Measurements from ENCODE around the gene ZNF575. TPM values are rescaled to one million over a fixed set of nuclear protein-coding genes. Genes with fewer than 3 reads are reported as not detected.

The ZNF575 gene
- polyA plus RNA-seq (2013, experiment 1 of 2; ENCODE audit: insufficient read length): 5.0 TPM
- polyA plus RNA-seq (2013, experiment 2 of 2; ENCODE audit: insufficient read length): 4.1 TPM

DNA sequence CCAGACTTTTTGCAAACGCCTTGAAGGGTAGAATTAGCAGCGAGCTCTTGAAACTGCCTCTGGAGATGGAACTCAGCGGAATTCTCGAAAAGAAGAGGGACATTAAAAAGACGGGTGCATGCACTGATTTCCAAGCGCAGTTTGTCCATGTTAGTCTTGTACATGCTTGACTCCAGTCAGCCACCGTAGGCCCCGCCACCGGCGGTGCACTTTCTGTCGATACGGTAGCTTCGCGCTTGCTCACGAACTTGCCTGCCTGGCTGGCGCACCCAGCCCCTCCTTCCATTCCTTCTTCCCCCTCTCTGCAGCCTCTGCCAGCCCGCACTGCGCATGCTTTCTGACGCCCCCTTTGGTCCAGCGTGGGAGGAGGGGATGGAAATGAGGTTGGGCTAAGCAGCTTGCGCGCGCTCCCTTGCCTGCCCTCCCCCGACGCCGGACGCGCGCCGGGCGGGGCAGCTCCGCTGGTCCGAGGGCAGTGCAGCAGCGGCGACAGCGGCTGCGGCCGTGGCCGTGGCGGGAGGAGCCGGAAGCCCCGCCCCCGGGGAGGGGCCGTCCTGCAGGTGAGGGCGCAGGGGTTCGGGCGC is at the start of gene ZNF575:
Gene ZNF575 (plus strand): TSS at position 227 of the 584 bp plus-strand sequence. CDS start 1,235 bp downstream, outside the sequence.
- DNase-seq: peak; percentile 97

GRCh38 chr19:43483281-43483680 is 49.7 kb upstream of the ZNF575 start:
- no peak for DNase-seq

DNA sequence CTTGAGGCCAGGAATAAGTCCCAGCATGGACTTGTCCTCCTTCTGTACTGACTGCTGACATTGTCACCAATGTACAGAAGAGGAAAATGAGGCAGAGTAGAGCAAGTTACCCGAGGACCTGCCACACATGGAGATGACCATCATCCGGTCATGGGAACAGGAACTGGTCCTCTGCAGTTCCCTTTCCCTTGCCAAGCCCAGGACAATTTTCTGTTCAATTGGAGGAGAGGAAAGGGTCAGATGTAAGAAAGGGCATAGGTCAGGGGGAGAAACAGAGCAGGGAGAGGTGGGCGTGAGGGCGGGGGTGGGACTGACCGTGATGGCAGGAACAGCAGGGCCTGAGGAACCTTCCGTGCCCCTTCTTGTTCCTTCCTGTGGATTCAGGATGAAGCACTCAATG is 47.0 kb upstream of the ZNF575 start:
- no peak for DNase-seq

GRCh38 chr19:43486412-43486811 is 46.6 kb upstream of the ZNF575 start:
- DNase-seq: no peak

GRCh38 chr19:43488179-43488578 is 44.8 kb upstream of the ZNF575 start:
- DNase-seq: no peak

- no peak for DNase-seq
These were observed 43.7 kb upstream of the ZNF575 start for GRCh38 chr19:43489310-43489709.

- no peak for DNase-seq
These were observed 42.9 kb upstream of the ZNF575 start for GRCh38 chr19:43489979-43490599.

- no peak for DNase-seq
These were observed 42.2 kb upstream of the ZNF575 start for GRCh38 chr19:43490759-43491158.

GRCh38 chr19:43495082-43495481 is 37.9 kb upstream of the ZNF575 start:
- DNase-seq: no peak

GRCh38 chr19:43496960-43497359 is 36.0 kb upstream of the ZNF575 start:
- no peak for DNase-seq

DNA sequence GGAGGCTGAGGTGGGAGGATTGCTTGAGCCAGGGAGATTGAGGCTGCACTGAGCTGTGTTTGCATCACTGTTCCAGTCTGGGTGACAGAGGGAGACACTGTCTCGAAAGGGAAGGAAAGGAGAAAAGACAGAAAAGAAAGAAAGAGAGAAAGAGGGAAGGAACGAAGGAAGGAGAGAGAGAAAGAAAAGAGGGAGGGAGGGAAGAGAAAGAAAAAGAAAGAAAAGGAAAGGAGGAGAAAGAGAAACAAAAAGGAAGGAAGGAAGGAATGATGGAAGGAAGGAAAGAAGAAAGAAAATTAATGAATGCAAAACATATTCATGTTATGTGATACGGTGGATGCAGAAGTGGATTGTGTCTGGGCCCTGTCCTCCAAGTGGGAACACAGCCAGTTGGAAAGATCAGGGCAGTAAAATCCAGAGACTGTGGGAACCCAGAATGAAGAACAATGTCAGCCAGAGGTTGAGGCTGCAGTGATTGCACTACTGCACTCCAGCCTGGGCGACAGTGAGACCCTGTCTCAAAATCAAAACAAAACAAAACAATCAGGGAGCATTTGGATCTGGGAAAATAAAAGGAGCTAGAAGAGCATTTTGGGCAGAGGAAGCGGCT is 34.6 kb upstream of the ZNF575 start:
- DNase-seq: no peak

GRCh38 chr19:43499042-43499441 is 33.9 kb upstream of the ZNF575 start:
- no peak for DNase-seq

GRCh38 chr19:43501661-43502418 is 31.1 kb upstream of the ZNF575 start:
- no peak for DNase-seq

DNA sequence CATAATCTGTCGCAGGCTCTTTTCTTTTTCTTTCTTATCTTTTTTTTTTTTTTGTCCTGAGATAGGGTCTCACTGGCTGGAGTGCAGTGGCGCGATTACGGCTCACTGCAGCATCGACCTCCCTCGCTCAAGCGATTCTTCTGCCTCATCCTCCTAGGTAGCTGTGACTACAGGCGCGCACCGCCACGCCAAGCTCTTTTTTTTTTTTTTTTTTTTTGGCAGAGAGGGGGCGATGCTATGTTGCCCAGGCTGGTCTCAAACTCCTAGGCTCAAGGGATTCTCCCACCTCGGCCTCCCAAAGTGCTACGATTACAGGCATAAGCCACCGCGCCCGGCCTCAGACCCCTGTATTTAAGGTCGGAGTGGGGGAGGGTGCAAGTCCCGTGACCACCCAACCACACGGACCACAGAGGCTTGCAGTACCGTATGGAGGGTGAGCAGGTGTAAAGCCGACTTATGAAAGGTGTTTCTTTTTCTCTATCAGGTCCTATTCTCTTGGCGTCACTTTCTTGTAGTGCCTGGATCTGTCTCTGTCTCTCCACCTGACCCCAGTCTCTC is 30.5 kb upstream of the ZNF575 start:
- DNase-seq: no peak

- peak; percentile 89 for DNase-seq
These were observed 29.2 kb upstream of the ZNF575 start for GRCh38 chr19:43503501-43504425.

DNA sequence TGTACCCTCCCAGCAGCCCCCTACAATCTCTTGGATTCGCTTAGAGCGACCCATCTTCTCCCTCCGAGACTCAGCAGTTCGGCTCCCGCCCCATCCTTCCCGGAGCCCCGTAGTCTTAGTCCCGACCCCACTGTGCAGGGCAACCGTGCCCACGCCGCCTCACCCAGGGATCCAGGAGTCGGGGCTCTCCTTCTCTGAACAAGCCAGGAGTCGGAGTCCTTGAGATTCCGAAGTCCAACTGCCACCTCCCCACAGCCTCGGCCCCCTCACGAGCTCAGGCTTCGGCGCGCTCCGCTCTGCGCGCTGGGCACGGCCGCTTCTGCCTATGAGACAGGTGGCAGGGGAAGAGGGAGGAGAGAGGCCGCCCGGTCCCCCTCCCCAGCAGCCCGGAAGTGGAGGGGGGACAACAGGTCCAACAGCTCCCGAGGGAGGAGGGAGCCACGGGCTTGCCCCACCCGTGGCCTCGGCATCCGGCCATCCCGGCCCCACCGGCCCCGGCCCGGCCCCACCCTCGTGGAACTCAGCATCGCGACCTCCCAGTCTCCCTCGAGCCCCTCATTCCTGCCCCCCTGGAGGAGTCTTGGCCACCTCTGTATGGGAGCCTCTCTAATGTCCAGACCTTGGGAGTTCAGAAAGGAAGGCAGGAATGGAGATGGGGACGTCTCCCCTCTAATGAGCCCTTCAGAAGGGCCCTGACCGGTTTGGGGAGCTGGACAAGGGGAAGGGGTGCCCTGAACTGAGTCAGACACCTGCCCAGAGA is 28.4 kb upstream of the ZNF575 start, which contains the start of gene PHLDB3:
Gene PHLDB3 (minus strand): TSS at position 321 of the 760 bp plus-strand sequence. CDS start 628 bp downstream, outside the sequence.
- no peak for DNase-seq

DNA sequence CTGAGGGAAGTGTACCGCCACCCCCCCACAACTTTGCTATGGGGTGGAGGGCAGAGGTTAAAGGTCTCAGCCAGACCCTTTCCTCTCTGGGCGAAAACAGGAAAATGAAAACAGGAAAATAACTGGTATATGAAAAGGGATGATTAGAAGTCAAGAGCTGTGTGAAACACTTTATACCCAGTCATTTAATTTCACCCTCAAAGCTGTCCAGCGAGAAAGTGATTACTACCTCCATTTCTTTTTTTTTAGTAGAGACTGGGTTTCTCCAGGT is 27.9 kb upstream of the ZNF575 start:
- no peak for DNase-seq

DNA sequence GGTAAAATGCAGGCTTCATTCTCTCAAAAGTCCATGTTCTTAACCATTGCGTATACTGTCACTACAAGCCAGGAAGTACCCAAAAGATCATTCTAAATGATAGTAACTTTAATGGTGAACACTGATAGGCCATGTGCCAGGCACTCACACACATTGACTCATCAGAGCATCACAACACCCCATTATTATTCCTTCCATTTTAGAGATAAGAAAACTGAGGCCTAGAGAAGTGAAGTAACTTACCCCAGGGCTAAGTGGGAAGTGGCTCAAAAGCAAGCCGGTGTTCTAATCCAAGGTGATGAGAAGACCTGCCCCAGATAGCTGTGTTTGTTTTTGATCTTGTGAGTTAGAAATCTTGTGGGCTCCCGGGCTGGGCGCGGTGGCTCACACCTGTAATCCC is 27.0 kb upstream of the ZNF575 start:
- no peak for DNase-seq

DNA sequence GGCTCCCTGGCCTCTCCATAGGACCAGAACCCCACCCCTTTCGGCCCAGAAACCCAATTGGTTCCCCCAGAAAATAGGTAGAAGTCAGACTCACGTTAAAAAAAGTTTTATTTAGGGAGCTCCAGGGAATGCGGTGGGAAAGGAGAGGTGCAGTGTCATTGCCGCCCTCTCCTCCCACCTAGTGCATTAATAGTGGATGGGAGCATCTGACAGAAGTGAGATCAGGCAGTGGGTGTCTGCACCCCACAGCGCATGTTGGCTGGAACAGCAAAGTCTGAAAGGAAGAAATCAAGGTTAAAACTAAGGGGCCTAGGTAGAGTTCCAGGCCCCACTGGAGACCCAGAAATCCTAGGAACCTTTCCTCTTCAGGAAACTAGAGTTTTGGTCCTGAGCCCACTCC is 26.4 kb upstream of the ZNF575 start:
- DNase-seq: no peak

DNA sequence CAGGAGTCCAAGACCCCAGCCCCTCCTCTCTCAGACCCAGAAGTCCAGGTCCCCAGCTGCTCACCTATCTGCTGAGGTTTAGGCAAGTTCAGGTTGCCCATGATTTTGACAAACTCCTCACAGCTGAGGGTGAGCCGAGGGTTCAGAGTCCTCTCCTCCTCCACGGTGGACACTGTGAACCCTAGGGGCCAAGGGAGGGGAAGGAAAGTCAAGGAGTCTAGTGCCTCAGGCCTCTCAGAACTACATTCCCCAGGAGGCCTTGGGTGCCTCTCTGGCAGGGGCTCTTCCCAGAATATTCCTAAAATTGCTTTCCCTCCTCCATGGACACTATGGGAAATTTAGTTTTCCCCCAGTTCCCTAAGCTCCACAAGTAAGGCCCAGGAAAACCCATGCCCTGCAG is 25.1 kb upstream of the ZNF575 start:
- no peak for DNase-seq

DNA sequence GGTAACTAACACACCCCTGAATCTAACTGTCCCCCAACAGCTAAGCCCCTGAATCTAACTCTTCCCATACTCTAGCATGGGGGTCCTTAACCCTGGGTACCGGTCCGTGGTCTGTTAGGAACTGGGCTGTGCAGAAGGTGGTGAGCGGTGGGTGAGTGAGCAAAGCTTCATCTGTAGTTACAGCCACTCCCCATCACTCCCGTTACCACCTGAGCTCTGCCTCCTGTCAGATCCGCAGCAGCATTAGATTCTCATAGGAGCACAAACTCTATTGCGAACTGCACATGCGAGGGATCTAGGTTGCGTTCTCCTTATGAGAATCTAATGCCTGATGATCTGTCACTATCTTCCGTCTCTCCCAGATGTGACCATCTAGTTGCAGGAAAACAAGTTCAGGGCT is 22.3 kb upstream of the ZNF575 start:
- no peak for DNase-seq

Measured in fibroblast of skin of scalp (primary cell).